NCI-H187 (cell line): Measurements from ENCODE around the gene SLC30A7.
A peak's percentile ranks its signal among the peaks of the same experiment; 100 is the strongest.
"Not testable (repeated sequence)": the region's sequence is repeated elsewhere in the genome, so short reads cannot be mapped to it uniquely, and the experiment has no call there.

Experiments
- DNase-seq, 2 experiments: peaks; one replicate each; lab custom pipeline; 2025; lab: John Stamatoyannopoulos, UW

The SLC30A7 gene

DNA sequence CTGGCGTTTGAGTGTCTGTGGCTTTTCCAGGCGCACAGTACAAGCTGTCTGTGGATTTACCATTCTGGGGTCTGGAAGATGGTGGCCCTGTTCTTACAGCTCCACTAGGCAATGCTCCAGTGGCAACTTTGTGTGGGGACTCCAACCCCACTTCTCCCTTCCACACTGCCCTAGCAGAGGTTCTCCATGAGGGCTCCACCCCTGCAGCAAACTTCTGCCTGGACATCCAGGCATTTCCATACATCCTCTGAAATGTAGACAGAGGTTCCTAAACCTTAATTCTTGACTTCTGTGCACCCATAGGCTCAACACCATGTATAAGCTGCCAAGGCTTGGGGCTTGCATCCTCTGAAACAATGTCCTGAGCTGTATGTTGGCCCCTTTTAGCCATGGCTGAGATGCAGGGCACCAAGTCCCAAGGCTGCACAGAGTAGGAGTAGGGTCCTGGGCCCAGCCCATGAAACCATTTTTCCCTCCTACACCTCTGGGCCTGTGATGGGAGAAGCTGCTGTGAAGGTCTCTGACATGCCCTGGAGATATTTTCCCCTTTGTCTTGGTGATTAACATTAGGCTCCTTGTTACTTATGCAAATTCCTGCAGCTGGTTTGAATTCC, 5.9 kb upstream of the SLC30A7 start:
- DNase-seq = not testable (repeated sequence)

DNA sequence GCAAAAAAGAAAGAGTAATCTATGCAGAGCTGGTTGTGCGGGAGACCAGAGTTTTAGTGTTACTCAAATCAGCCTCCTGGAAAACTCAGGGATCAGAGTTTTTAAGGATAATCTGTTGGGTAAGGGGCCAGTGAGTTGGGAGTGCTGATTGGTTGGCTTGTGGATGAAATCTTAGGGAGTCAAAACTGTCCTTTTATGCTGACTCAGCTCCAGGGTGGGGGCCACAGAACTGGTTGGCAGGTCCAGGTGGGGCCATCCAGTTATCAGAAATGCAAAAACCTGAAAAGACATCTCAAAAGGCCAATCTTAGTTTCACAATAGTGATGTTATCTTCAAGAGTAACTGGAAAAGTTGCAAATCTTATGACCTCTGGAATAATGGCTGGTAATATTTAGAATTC, 4.5 kb upstream of the SLC30A7 start:
- no peak for DNase-seq

DNA sequence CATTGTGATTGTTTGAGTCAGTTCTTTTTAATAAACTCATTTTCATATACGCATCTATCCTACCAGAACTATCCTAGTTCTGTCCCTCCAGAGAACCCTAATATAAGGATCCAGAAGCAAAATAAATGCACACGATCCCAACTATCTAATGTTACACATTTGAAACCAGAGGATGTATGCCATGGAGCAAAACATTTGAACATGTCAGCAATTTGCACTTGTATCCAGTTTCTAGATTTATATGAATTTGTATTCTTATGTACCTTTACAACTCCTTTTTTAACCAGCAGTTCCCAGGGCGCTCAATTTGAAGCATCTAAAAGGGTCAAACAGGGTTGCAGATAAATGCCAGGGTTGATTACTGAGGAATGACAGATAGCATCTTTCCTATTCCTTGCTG, 3.3 kb upstream of the SLC30A7 start:
- no peak for DNase-seq

DNA sequence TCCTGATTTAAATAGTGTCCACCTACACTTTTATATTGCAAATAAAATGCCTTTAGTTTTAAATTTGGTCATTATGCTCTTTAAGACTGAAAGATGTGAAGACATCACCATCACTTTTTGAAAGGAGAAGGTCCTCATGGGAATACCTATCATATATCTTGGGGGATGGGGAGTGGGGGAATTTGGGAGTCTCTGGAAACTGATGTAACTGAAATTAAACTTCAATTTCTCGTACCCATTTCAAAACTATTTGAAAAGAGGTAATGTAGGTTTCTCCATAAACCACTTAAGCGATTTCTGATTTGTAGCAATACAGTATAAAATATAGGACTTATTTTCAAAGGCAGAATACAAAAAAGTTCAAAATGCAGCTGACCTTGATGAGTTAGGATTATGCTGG, 2.2 kb upstream of the SLC30A7 start:
- no peak for DNase-seq

DNA sequence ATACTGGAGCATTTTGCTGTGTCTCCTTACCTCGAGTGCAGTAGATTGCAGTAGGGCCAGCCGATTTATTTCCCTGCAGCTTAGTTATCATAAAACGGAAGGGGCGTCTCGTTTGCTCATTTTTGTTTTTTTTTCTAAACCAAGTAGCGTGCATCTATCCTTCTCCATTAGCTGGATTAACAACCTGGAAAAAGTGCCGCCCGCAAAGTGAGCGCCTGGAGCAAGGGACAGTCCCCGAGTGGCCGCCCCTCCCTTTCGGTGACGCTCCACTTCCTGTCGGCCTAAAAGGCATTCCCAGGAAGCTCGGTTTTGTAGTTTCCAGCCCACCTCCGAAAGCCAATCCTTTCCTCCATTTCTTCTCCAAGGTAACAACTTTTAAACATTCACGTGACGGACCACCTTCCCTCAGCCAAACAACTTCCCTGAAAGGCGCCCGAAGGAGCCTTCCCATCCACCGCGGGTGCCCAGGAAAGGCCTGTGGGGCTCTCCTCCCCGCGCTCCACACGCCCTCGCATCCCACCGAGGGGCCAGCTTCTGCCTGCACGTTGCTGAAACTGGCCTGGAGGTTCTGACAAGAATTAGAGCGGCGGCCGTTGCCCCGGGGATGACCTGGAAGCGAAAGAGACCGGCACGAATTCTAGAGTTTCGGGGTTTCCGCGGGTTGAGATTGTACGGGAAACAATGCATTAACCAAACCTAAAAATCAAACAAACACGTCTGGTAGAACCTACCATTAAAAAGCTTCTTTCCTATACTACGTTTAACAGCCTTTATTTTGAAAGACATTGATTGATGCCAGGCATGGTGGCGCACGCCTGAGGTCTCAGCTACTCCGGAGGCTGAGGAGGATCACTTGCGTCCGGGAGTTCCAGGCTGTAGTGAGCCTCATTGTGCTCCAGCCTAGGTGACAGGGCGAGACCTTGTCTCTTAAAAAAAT, 1.0 kb upstream of the SLC30A7 start, which contains the start of gene EXTL2:
Gene EXTL2, minus strand, starts transcription at position 240 of the 937 bp plus-strand sequence. CDS start 6,085 bp downstream, outside the sequence.
- peak; percentile 65 to 76 for DNase-seq

DNA sequence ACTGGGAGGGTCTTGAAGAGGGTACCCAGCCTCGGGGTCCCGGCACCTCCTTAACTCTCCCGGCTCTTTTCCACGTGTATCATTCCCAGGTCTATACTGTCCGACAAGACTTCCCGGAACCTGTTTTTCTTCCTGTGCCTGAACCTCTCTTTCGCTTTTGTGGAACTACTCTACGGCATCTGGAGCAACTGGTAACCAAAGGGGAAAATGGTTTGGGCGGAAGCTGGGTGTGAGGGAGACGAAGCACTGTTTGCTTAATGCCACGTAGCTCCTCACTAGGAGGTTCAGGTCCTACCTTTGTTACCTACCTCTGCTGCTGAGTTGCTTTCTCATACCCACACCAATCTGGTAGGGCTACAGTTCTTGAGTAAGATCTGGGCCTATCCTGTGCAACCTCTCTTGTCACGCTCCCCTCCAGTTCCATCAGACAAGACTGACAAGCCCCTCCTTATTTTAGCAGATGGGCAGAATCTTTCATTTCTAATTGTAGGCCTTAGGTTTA, 642 bp downstream of the SLC30A7 start:
- DNase-seq = no peak

DNA sequence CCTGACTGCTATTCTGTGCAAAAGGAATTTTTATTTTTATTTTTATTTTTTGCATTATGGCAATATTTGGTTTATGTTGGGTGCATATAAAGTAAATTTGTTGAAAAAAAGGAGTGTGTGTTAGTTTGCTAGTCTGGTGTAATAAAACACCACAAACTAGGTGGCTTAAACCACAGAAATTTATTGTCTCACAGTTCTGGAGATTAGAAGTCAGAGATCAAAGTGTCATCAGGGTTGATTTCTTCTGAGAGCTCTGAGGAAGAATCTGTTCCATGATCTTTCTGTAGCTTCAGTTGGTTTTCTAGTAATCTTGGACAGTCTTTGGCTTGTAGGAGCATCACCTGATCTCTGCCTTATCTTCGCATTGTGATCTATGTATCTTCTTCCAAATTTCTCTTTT, 6.5 kb downstream of the SLC30A7 start:
- no peak for DNase-seq

DNA sequence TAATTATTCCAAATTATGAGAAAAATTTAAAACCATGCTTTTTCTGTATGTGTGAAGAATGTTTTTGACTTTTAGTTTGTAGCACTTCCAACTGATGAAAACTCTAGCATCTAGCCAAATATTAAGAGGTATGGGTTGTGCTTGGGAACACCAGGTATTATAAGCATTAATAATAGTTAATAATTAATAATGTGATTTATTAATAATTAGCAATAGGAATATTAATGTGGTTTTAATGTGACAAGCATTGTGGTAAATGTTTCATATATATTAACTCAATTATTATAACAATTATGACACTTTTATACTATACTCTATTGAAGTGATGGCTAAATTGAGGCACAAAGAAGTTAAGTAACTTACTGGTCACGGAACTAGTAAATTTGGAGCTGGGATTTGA, 7.9 kb downstream of the SLC30A7 start:
- no peak for DNase-seq

DNA sequence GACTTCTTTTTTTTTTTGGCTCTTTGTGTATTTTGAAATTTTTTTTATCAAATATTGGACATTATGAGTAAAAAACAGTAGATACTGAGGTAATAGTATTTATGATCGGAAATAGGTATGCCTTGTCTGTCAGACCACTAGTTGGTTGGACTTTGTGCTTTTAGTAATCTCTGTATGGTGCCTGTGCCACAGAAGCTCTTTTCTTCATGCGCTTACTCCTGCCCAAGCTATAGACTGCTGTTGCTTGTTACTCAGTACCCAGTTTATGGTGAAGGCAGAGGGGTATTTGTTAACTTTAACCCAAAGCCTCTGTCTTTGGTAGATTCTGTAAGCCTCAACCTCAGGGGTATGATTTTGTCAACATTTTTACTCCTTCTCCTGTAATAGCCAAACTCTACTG, 8.6 kb downstream of the SLC30A7 start:
- no peak for DNase-seq

DNA sequence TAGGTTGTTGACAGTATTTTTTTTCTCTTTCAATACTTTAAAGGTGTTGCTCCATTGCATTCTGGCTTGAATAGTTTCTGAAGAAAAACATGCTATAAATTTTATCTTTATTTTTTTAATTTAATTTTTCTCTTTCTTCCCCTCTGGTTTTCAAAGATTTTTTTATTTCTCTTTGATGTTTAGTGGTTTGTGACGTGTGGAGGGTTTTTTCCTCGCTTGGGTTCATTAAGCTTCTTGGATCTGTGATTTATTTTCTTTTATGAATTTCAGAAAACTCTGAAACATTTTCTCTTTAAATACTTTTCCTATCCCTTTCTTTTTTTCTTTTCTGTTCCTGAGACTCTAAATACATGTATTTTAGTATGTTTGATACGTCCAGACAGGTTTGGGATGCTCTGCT, 9.3 kb downstream of the SLC30A7 start:
- no peak for DNase-seq

DNA sequence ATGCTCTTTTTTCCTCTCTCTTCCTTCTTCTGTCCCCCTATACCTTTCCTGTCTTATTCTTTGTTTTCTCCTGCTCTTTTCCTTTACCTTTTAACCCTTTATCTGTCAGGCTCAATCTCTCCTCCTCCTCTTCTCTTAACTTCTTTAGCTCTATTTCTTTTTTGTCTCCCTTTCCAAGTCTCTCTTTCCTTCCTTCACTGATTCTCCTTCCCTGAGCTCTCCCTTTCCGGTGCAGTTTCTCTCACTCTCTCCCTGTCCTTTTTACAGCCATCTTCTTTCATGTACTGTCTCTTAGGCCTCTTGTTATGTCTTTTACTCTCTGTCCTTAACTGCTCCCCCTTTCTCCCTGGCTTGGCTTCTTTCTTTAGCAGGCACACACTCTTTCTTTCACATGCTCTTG, 12.0 kb downstream of the SLC30A7 start:
- no peak for DNase-seq

DNA sequence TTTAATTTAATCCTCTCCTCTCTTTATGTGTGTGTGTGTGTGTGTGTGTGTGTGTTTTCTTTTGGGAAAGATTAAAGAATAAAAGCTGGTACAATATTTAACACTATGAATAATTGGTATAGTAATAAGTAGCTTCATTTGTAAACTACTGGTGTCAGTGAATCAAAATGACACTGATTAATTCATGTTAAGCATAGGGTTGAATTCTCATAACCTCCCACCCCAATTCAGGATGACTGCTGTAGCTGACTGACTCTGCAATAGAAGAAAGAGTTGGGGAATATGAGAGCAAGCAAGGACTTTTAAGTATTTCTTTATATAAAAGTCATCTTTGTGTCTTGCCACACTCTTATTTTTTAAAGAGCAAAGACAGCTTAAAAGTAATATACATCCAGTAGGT, 13.1 kb downstream of the SLC30A7 start:
- no peak for DNase-seq

DNA sequence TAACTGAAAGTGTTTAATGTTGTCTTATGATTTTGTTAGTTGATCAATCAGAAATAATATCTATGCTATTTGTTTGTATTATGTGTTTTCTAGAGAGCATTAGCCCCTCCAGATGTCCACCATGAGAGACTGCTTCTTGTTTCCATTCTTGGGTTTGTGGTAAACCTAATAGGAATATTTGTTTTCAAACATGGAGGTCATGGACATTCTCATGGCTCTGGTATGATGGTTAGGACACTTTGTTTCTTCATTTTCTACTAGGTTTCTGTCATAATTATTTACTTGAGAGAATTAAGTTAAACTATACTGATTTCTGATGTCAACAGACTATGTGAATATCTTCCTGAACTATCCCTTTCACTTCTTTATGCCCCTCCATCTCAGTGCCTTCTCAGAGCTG, 16.1 kb downstream of the SLC30A7 start:
- no peak for DNase-seq

DNA sequence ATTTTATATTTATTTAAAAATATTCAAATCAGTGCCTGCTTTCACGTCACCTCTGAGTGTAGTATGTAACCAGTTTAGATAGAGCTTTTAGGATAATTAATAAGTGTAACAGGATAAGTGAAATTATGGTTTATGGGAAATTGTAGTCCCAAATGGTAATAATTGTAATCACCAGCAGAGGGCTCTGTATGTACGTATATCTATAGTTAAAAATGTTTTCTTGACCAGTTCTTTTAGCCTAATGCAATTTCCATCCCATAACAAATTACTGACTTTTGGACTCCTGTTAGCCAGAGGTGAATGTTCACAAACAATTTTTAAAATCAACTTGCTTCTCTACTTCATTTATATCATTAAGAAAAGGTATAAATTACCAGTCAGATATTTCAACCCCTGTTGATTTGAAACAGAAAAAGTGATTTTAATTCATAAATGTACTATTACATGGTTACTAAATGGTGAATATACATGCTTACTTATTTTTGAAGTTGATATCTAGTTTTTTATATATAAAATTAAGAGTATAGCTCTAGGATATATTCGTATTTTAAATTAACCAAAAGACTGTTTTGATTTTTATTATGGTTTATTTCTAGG, 25.3 kb downstream of the SLC30A7 start:
- DNase-seq = peak in 1 of 2 experiments; percentile 4

DNA sequence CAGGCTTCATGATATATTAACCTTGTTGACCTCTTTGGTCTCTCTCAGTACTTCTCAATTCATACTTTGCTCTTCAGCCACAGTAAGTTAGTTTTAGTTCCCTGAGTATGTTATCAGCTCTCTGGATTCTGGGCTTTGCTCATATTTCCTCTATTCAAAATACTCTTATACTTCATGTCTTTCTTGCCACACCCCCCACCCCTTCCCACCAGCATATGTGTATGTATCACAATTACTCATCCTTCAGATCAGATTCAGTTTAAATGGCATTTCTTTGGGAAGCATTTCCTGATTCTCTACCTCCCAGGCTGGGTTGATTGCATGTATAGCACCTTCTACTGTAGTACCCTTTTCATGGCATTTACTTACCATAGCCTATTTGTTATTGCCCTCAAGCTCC, 28.3 kb downstream of the SLC30A7 start:
- no peak for DNase-seq

DNA sequence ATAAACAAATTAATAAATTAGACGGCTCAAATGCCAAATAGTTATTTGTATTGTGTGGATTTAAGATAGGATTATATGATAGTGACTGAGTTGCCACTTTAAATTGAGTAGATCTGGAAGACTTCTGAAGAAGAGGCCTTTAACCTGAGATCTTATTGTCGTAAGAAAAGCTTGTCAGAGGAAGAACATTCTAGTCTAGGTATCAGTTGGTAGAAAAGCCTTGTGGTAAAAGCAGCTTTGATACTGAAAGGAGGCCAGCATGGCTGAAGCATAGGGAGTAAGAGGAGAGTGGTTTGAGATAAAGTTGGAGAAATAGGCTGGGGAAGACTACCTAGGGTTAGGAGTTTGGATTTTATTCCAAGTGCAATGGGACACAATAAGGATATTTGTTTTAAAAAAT, 29.1 kb downstream of the SLC30A7 start:
- no peak for DNase-seq

DNA sequence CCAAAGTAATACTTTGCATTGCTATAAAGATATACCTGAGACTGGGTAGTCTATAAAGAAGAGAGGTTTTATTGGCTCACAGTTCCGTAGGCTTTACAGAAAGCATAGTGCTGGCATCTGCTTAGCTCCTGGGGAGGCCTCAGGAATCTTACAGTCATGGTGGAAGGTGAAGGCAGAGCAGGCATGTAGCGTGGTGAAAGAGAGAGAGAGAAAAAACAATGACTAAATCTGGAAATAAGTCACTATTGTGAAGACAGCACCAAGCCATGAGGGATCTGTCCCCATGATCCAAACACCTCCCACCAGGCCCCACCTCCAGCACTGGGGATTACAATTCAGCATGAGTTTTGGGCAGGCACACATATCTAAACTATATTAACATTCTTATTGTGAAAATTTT, 30.4 kb downstream of the SLC30A7 start:
- DNase-seq = no peak

DNA sequence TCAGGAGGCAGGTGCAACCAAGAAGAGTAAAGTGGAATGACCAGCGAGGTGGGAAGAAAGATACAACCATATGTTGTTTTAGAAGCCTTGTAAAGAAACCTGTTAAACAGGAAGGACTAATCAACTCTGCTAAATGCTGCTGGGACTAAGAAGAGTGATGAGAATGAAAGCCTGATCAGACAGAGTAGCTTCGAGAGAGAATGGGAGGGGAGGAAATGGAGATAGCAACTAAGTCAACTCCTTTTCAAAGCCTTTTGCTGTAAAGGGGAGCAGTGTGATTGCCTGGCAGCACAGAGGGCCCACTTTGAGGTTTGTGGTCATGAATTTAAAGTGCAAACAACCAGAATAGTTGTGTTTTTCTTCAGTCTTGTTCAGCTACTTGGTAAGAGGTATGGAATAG, 31.4 kb downstream of the SLC30A7 start:
- no peak for DNase-seq

DNA sequence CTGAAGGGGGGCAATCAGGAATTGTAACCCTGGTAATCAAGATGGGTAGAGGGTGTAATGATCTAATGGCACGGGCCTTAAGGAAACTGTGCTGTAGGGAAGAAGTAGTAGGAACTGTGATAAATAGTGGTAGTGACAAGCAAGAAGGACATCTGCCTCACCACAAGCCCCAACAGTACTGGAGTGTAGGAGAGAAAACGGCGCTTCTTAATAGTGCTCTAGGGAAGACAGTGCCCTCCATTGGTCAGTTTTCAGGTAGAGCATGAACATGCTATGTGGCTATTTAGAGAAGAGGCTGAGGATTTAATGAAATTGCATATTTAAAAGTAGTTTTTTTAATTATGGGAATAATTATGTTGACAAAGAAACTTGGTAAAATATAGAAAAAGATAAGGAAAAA, 32.2 kb downstream of the SLC30A7 start:
- DNase-seq = no peak

DNA sequence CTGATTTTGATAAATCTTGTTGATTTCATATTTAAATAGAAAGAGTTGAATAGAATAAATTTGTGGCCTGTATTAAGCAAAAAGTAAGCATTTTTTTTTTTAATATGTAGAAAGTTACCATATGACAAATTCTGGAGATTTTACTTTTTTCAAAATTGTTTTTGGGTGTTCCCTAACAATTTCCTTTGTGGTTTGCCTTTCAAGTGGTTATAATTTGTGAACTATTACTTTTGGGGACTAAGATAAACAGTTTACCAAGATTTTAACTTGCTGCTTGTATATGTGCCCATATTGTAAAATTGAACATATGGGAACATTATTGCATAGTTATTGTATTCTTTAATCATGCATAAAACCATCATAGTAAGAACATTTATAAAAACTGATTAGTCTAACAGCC, 34.6 kb downstream of the SLC30A7 start:
- DNase-seq = no peak

DNA sequence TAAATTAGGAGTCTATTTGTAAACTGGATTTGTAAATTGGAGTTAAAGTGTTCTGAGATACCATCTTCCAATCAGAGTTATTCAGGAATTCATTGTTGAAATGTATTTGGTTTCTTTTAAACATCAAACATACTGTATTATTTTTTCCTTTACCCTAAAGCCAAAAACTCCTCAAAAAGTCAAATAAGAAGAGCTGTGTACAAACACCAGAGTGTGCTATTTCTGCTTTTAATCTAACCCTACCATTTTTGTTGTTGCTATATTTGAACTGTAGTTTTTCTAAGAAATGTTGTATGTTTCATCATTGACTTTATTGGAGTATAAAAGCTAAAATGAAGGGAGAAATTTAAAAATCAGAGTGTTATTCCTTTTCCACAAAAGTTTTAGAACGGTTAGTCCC, 35.8 kb downstream of the SLC30A7 start:
- no peak for DNase-seq

DNA sequence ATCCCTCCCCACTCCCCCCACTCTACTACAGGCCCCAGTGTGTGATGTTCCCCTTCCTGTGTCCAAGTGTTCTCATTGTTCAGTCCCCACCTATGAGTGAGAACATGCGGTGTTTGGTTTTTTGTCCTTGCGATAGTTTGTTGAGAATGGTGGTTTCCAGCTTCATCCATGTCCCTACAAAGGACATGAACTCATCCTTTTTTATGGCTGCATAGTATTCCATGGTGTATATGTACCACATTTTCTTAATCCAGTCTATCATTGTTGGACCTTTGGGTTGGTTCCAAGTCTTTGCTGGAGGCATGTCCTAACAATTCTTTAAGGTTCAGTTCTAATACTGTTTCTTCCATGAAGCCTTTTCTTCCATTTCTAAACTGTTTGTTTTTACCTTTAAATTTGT, 37.7 kb downstream of the SLC30A7 start:
- DNase-seq = not testable (repeated sequence)
